Endometrial microvascular endothelial cells (primary cell): Measurements from ENCODE around the gene ETV6. TPM values are rescaled to one million over a fixed set of nuclear protein-coding genes. Genes with fewer than 3 reads are reported as not detected.

Experiments
- in situ Hi-C: cut with HindIII; loops from 2 replicates; pipeline ENCODE4 v1.10.0; 2017; ENCODE audit warnings: low sequenced_read_pairs, low pct_unique_long_range_greater_than_20kb; ENCODE audit errors: inconsistent ontology term
- total RNA-seq: library from RNA; depleted of rRNA; stranded (reverse); fragments of >200 nt; gene quantifications from one replicate; pipeline ENCODE4 v1.2.3, GENCODE V29; 2015; ENCODE audit errors: inconsistent ontology term

Gene ETV6
- total RNA-seq, 1 donor from 2014 or later = 12.6 TPM

GRCh38 chr12:11777962-11778361 is 128.5 kb downstream of the ETV6 start:
- in situ Hi-C loops = no loop called here

GRCh38 chr12:11778713-11779685 is 129.5 kb downstream of the ETV6 start:
- in situ Hi-C loops = no loop called here

GRCh38 chr12:11780521-11781101 is 131.1 kb downstream of the ETV6 start:
- in situ Hi-C loops = no loop called here

- in situ Hi-C loops = no loop called here
Measured at GRCh38 chr12:11782914-11783420, 133.5 kb downstream of the ETV6 start.

GRCh38 chr12:11785712-11786111 is 136.2 kb downstream of the ETV6 start:
- in situ Hi-C loops = no loop called here

- in situ Hi-C loops = no loop called here
Measured at GRCh38 chr12:11786638-11787365, 137.3 kb downstream of the ETV6 start.

- in situ Hi-C loops = no loop called here
Measured at GRCh38 chr12:11787437-11787836, 138.0 kb downstream of the ETV6 start.

GRCh38 chr12:11787933-11788849 is 138.7 kb downstream of the ETV6 start:
- in situ Hi-C loops = no loop called here

GRCh38 chr12:11793921-11794710 is 144.6 kb downstream of the ETV6 start:
- in situ Hi-C loops = no loop called here

- in situ Hi-C loops = no loop called here
Measured at GRCh38 chr12:11794751-11795150, 145.3 kb downstream of the ETV6 start.

- in situ Hi-C loops = no loop called here
Measured at GRCh38 chr12:11795192-11795912, 145.9 kb downstream of the ETV6 start.

- in situ Hi-C loops = no loop called here
Measured at GRCh38 chr12:11795913-11796459, 146.5 kb downstream of the ETV6 start.

- in situ Hi-C loops = no loop called here
Measured at GRCh38 chr12:11797317-11797913, 147.9 kb downstream of the ETV6 start.

- in situ Hi-C loops = no loop called here
Measured at GRCh38 chr12:11798006-11798708, 148.7 kb downstream of the ETV6 start.

- in situ Hi-C loops = no loop called here
Measured at GRCh38 chr12:11798856-11799501, 149.5 kb downstream of the ETV6 start.
